22Rv1 (cell line): ENCODE data around the gene BCL11A.

Source experiments
- ZFX ChIP-seq: fragments of 450-650 bp; IDR thresholded peaks from 2 replicates; pipeline ENCODE4 v1.6.1; 2017; ENCODE audit warnings: antibody characterized with exemption, borderline replicate concordance
- TF ChIP-seq, protein P1 (sequence below): fragments of 450-650 bp; IDR thresholded peaks from 2 replicates; pipeline ENCODE4 v1.5.1; 2017; ENCODE audit warnings: mild to moderate bottlenecking

GRCh38 chr2:60558536-60558935, 5.1 kb upstream of the BCL11A start:
- TF ChIP-seq, protein P1, sequence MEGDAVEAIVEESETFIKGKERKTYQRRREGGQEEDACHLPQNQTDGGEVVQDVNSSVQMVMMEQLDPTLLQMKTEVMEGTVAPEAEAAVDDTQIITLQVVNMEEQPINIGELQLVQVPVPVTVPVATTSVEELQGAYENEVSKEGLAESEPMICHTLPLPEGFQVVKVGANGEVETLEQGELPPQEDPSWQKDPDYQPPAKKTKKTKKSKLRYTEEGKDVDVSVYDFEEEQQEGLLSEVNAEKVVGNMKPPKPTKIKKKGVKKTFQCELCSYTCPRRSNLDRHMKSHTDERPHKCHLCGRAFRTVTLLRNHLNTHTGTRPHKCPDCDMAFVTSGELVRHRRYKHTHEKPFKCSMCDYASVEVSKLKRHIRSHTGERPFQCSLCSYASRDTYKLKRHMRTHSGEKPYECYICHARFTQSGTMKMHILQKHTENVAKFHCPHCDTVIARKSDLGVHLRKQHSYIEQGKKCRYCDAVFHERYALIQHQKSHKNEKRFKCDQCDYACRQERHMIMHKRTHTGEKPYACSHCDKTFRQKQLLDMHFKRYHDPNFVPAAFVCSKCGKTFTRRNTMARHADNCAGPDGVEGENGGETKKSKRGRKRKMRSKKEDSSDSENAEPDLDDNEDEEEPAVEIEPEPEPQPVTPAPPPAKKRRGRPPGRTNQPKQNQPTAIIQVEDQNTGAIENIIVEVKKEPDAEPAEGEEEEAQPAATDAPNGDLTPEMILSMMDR: no peak
- TF ChIP-seq ZFX: no peak
